Fibroblast of the aortic adventitia (primary cell): Measurements from ENCODE around the gene CHST15. TPM values are rescaled to one million over a fixed set of nuclear protein-coding genes. Genes with fewer than 3 reads are reported as not detected.

Experiments used
- DNase-seq: peaks from one replicate; pipeline ENCODE4 v3.0.0-alpha.2; 2010; ENCODE audit warnings: low read depth
- H3K4me3 ChIP-seq: 2 replicates; pipeline ENCODE4 v1.5.1; 2011; ENCODE audit warnings: low read depth, mild to moderate bottlenecking, control low read depth, low read length, moderate library complexity
- total RNA-seq: library from RNA; depleted of rRNA; stranded (reverse); fragments of >200 nt; gene quantifications from 2 replicates; pipeline ENCODE4 v1.2.3, GENCODE V29; 2012; ENCODE audit warnings: low replicate concordance
- TF ChIP-seq, protein P1 (sequence below): IDR thresholded peaks from 2 replicates; pipeline ENCODE4 v1.5.1; 2011; ENCODE audit warnings: mild to moderate bottlenecking, low read length, control low read depth, inconsistent platforms; ENCODE audit not compliant: insufficient read depth

CHST15 gene
- total RNA-seq, 1 donor: 2.0 TPM

DNA sequence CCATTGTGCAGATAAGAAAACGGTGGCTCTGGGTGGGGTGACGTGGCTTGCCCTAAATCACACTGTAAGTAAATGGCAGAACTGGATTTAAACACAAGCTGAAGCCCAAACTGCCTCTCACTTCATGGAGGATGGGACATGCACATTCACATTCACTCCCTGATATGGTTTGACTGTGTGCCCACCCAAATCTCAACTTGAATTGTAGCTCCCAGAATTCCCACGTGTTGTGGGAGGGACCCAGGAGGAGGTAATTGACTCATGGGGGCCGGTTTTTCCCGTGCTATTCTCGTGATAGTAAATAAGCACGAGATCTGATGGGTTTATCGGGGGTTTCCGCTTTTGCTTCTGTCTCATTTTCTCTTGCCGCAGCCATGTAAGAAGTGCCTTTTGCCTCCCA is 32.4 kb downstream of the CHST15 start:
- TF ChIP-seq, protein P1, sequence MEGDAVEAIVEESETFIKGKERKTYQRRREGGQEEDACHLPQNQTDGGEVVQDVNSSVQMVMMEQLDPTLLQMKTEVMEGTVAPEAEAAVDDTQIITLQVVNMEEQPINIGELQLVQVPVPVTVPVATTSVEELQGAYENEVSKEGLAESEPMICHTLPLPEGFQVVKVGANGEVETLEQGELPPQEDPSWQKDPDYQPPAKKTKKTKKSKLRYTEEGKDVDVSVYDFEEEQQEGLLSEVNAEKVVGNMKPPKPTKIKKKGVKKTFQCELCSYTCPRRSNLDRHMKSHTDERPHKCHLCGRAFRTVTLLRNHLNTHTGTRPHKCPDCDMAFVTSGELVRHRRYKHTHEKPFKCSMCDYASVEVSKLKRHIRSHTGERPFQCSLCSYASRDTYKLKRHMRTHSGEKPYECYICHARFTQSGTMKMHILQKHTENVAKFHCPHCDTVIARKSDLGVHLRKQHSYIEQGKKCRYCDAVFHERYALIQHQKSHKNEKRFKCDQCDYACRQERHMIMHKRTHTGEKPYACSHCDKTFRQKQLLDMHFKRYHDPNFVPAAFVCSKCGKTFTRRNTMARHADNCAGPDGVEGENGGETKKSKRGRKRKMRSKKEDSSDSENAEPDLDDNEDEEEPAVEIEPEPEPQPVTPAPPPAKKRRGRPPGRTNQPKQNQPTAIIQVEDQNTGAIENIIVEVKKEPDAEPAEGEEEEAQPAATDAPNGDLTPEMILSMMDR: no peak
- DNase-seq: no peak
- no peak overlapping the region for H3K4me3 ChIP-seq

- no peak for DNase-seq
- H3K4me3 ChIP-seq: no peak overlapping the region
- TF ChIP-seq, protein P1: no peak
Observed at GRCh38 chr10:124060148-124060720, 33.2 kb downstream of the CHST15 start.

GRCh38 chr10:124059551-124059950 is 33.8 kb downstream of the CHST15 start:
- no peak overlapping the region for H3K4me3 ChIP-seq
- no peak for DNase-seq
- TF ChIP-seq, protein P1: no peak

GRCh38 chr10:124058346-124059003 is 34.9 kb downstream of the CHST15 start:
- TF ChIP-seq, protein P1: no peak
- no peak overlapping the region for H3K4me3 ChIP-seq
- DNase-seq: no peak

DNA sequence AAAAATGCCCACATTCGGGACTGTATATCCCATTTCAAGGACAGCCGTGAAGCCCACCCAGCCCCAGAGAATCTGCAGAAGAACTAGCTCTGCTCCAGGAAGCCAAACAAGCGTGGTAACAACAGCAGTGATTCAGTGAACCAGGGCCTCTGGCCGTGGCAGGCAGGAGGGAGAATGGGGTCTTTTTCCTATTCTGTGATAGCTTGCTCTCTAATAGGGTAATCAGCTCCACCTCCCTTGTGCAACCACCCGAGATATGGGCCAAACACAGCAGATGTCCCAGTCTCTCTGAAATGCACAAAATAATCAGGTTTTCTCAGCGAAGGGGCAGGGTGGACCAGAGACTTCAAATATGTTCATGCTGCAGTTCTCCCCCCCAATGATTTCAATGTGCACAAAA is 35.8 kb downstream of the CHST15 start:
- no peak overlapping the region for H3K4me3 ChIP-seq
- DNase-seq: no peak
- TF ChIP-seq, protein P1: no peak

GRCh38 chr10:124056337-124056980 is 36.9 kb downstream of the CHST15 start:
- H3K4me3 ChIP-seq: no peak overlapping the region
- TF ChIP-seq, protein P1: no peak

More at GRCh38 chr10:124056337-124056980, 36.9 kb downstream of the CHST15 start:
- no peak for DNase-seq
